ENCODE results near the gene TGFBR3. TPM values are rescaled to one million over a fixed set of nuclear protein-coding genes. Genes with fewer than 3 reads are reported as not detected.

The TGFBR3 gene
- total RNA-seq, 4 donors from 2014 or later, result 32.9 to 138 (median 58.8) TPM

GRCh38 chr1:91745640-91746373 lies 140.1 kb downstream of the TGFBR3 start:
- no peak for DNase-seq
- Histone ChIP-seq H3K27me3 (no peaks in the 10 kb centered on the region), H3K4me3 (no peak overlapping the region), H3K9me3 (no peaks in the 10 kb centered on the region), H3K36me3 (no peaks in the 10 kb centered on the region), H3K4me1 (peaks cover 14 to 29% (median 20%) of the 10 kb centered on the region in 4 donors), H3K27ac (peak overlapping the region in 2 of 4 donors; percentile 45 to 60)
- in situ Hi-C loops (cut with MboI; ENCODE audit: low pct_ligation_motif_present in 1 of 4, low pct_unique_long_range_greater_than_20kb in 1 of 4, low sequenced_read_pairs in 3 of 4) (no loop called here), intact Hi-C loops (cut with DNase I; ENCODE audit: low total_unique reads) (loop anchor here (10.0 kb wide), 1 partner anchor 89 kb away; no protein-coding TSS in a partner anchor)
- no peak for TF ChIP-seq EP300 (IDR thresholded peaks at IDR 0.05; ENCODE audit: low read depth)
- no peak for TF ChIP-seq POLR2A (IDR thresholded peaks at IDR 0.05)
- TF ChIP-seq POLR2AphosphoS5 (IDR thresholded peaks at IDR 0.05), result no peak
- TF ChIP-seq CTCF (IDR thresholded peaks at IDR 0.05), result no peak
- 62 to 65% methylated on average over 5 of the region's 5 CpGs for WGBS, 2 donors (ENCODE audit: low coverage in 1 of 2)

- no peak for DNase-seq
- Histone ChIP-seq H3K9me3 (no peaks in the 10 kb centered on the region), H3K4me1 (peaks cover 12 to 22% (median 15%) of the 10 kb centered on the region in 4 donors), H3K27ac (peak overlapping the region in 2 of 4 donors; percentile 45 to 60), H3K4me3 (no peak overlapping the region), H3K36me3 (no peaks in the 10 kb centered on the region), H3K27me3 (no peaks in the 10 kb centered on the region)
- no peak for TF ChIP-seq CTCF (IDR thresholded peaks at IDR 0.05)
- TF ChIP-seq POLR2AphosphoS5 (IDR thresholded peaks at IDR 0.05), result no peak
- TF ChIP-seq EP300 (IDR thresholded peaks at IDR 0.05; ENCODE audit: low read depth), result no peak
- no peak for TF ChIP-seq POLR2A (IDR thresholded peaks at IDR 0.05)
- intact Hi-C loops (cut with DNase I; ENCODE audit: low total_unique reads) (loop anchor here (10.0 kb wide), 1 partner anchor 90 kb away; no protein-coding TSS in a partner anchor), in situ Hi-C loops (cut with MboI; ENCODE audit: low pct_ligation_motif_present in 1 of 4, low pct_unique_long_range_greater_than_20kb in 1 of 4, low sequenced_read_pairs in 3 of 4) (no loop called here)
- WGBS, 2 donors (ENCODE audit: low coverage in 1 of 2), result 21 to 65% methylated on average over 2 to 6 of the region's 6 CpGs
Observed at GRCh38 chr1:91744953-91745639, 140.9 kb downstream of the TGFBR3 start.

GRCh38 chr1:91742848-91743292 lies 143.1 kb downstream of the TGFBR3 start:
- H3K36me3 ChIP-seq, result no peaks in the 10 kb centered on the region
- peaks cover 6 to 19% (median 13%) of the 10 kb centered on the region in 4 donors for H3K4me1 ChIP-seq
- no peak overlapping the region for H3K4me3 ChIP-seq
- peak; percentile 20 for DNase-seq
- intact Hi-C loops (cut with DNase I; ENCODE audit: low total_unique reads) (loop anchor here (10.0 kb wide), 1 partner anchor 92 kb away; no protein-coding TSS in a partner anchor), in situ Hi-C loops (cut with MboI; ENCODE audit: low pct_ligation_motif_present in 1 of 4, low pct_unique_long_range_greater_than_20kb in 1 of 4, low sequenced_read_pairs in 3 of 4) (no loop called here)
- TF ChIP-seq EP300 (IDR thresholded peaks at IDR 0.05; ENCODE audit: low read depth) (no peak), POLR2AphosphoS5 (IDR thresholded peaks at IDR 0.05) (peak in 1 of 3 donors; percentile 16)
- no peaks in the 10 kb centered on the region for H3K27me3 ChIP-seq
- peak overlapping the region; percentile 20 to 69 (median 56) for H3K27ac ChIP-seq
- no peaks in the 10 kb centered on the region for H3K9me3 ChIP-seq
- WGBS, 2 donors (ENCODE audit: low coverage in 1 of 2), result 48 to 60% methylated on average over 1 to 4 of the region's 4 CpGs

GRCh38 chr1:91741906-91742305 lies 144.0 kb downstream of the TGFBR3 start:
- intact Hi-C loops (cut with DNase I; ENCODE audit: low total_unique reads) (loop anchor here (10.0 kb wide), 1 partner anchor 93 kb away; no protein-coding TSS in a partner anchor), in situ Hi-C loops (cut with MboI; ENCODE audit: low pct_ligation_motif_present in 1 of 4, low pct_unique_long_range_greater_than_20kb in 1 of 4, low sequenced_read_pairs in 3 of 4) (no loop called here)
- Histone ChIP-seq H3K9me3 (no peaks in the 10 kb centered on the region), H3K36me3 (no peaks in the 10 kb centered on the region), H3K4me3 (no peak overlapping the region), H3K27me3 (no peaks in the 10 kb centered on the region), H3K27ac (peak overlapping the region; percentile 20 to 69 (median 56)), H3K4me1 (peaks cover 12 to 25% (median 15%) of the 10 kb centered on the region in 4 donors)
- no peak for DNase-seq
- TF ChIP-seq POLR2A (IDR thresholded peaks at IDR 0.05) (no peak), EP300 (IDR thresholded peaks at IDR 0.05; ENCODE audit: low read depth) (no peak)
- 94 to 100% methylated on average over 5 to 6 of the region's 6 CpGs for WGBS, 2 donors (ENCODE audit: low coverage in 1 of 2)

- intact Hi-C loops (cut with DNase I; ENCODE audit: low total_unique reads) (loop anchor here (10.0 kb wide), 1 partner anchor 94 kb away; no protein-coding TSS in a partner anchor), in situ Hi-C loops (cut with MboI; ENCODE audit: low pct_ligation_motif_present in 1 of 4, low pct_unique_long_range_greater_than_20kb in 1 of 4, low sequenced_read_pairs in 3 of 4) (no loop called here)
- Histone ChIP-seq H3K9me3 (no peaks in the 10 kb centered on the region), H3K27ac (peak overlapping the region in 1 of 4 donors; percentile 14), H3K4me3 (no peak overlapping the region), H3K4me1 (peaks cover 12 to 25% (median 16%) of the 10 kb centered on the region in 4 donors), H3K27me3 (no peaks in the 10 kb centered on the region), H3K36me3 (no peaks in the 10 kb centered on the region)
- WGBS, 2 donors (ENCODE audit: low coverage in 1 of 2), result 96% methylated on average over 5 of the region's 5 CpGs; no CpG with 5 or more reads in 1 of the 2 donors
- TF ChIP-seq EP300 (IDR thresholded peaks at IDR 0.05; ENCODE audit: low read depth) (no peak), POLR2A (IDR thresholded peaks at IDR 0.05) (no peak)
- DNase-seq, result no peak
Observed at GRCh38 chr1:91741301-91741700, 144.7 kb downstream of the TGFBR3 start.
